ENCODE measurements around the gene RBM15B. TPM values are rescaled to one million over a fixed set of nuclear protein-coding genes. Genes with fewer than 3 reads are reported as not detected.

The RBM15B gene
- total RNA-seq, 1 experiment from 2014 or later = 14.9 TPM

Other genes with a start within 250 kb of the RBM15B start
- gene MANF, start 6.0 kb upstream of the RBM15B start, total RNA-seq (2014; rRNA removed; shearing (Covaris generic)) = 200 and 273 TPM in 2 replicates
- gene DCAF1, start 108.7 kb downstream of the RBM15B start, total RNA-seq (2014; rRNA removed; shearing (Covaris generic)) = 11.0 and 11.7 TPM in 2 replicates
- gene RAD54L2, start 147.4 kb downstream of the RBM15B start, total RNA-seq (2014; rRNA removed; shearing (Covaris generic)) = 6.5 and 7.0 TPM in 2 replicates